Keratinocyte (primary cell): ENCODE measurements around the gene REPIN1. TPM values are rescaled to one million over a fixed set of nuclear protein-coding genes. Genes with fewer than 3 reads are reported as not detected.

Experiments
- DNase-seq: peaks from one replicate; pipeline ENCODE4 v3.0.0-alpha.2; 2011; ENCODE audit warnings: low read depth, missing footprints, low spot score
- FAIRE-seq: peaks from 2 replicates; lab custom pipeline; 2011; peaks lifted over from hg19 to GRCh38; lab: Jason Lieb, UNC
- H2AFZ ChIP-seq: 2 replicates; pipeline ENCODE4 v1.6.0; 2012; ENCODE audit warnings: low read length, control low read depth, inconsistent platforms; ENCODE audit not compliant: control insufficient read depth
- H3K27ac ChIP-seq: 2 replicates; pipeline ENCODE4 v1.5.1; 2011; ENCODE audit warnings: low read length; ENCODE audit not compliant: control insufficient read depth, insufficient read depth
- H3K27me3 ChIP-seq: 3 replicates; pipeline ENCODE4 v1.6.0; 2011; ENCODE audit warnings: low read length; ENCODE audit not compliant: control insufficient read depth, insufficient read depth; ENCODE audit errors: extremely low read depth
- H3K36me3 ChIP-seq, 2 experiments: 2 replicates in 1 of 2; 3 replicates in 1 of 2; pipeline ENCODE4 v1.5.1; 2011; ENCODE audit warnings: low read length in 2 of 2, mild to moderate bottlenecking in 1 of 2; ENCODE audit not compliant: control insufficient read depth in 2 of 2, insufficient read depth in 2 of 2; ENCODE audit errors: extremely low read depth in 1 of 2
- H3K4me1 ChIP-seq: 3 replicates; pipeline ENCODE4 v1.5.1; 2011; ENCODE audit warnings: low read length; ENCODE audit not compliant: control insufficient read depth, insufficient read depth; ENCODE audit errors: extremely low read depth
- H3K4me2 ChIP-seq: 3 replicates; pipeline ENCODE4 v1.6.0; 2011; ENCODE audit warnings: low read depth, low read length; ENCODE audit not compliant: control insufficient read depth, insufficient read depth; ENCODE audit errors: extremely low read depth
- H3K4me3 ChIP-seq, 3 experiments: fragments of 200-600 bp in 1 of 3; sonication (generic) in 1 of 3; 2 replicates in 2 of 3; 3 replicates in 1 of 3; pipeline ENCODE4 v1.5.1; 2011 to 2016; ENCODE audit warnings: low read length in 3 of 3, mild to moderate bottlenecking in 3 of 3, control low read depth in 2 of 3, inconsistent platforms in 1 of 3, low read depth in 1 of 3, mixed read lengths in 1 of 3, mixed run types in 1 of 3, moderate library complexity in 1 of 3; ENCODE audit not compliant: control insufficient read depth in 2 of 3, insufficient read depth in 2 of 3; ENCODE audit errors: extremely low read depth in 1 of 3
- H3K79me2 ChIP-seq: 2 replicates; pipeline ENCODE4 v1.6.0; 2012; ENCODE audit warnings: low read length; ENCODE audit not compliant: control insufficient read depth, insufficient read depth
- H3K9ac ChIP-seq: 3 replicates; pipeline ENCODE4 v1.6.0; 2011; ENCODE audit warnings: low read length; ENCODE audit not compliant: control insufficient read depth, insufficient read depth; ENCODE audit errors: extremely low read depth
- H3K9me1 ChIP-seq: 3 replicates; pipeline ENCODE4 v1.6.0; 2011; ENCODE audit warnings: low read length; ENCODE audit not compliant: control insufficient read depth, insufficient read depth; ENCODE audit errors: extremely low read depth
- H3K9me3 ChIP-seq: 2 replicates; pipeline ENCODE4 v1.5.1; 2012; ENCODE audit warnings: low read depth, low read length; ENCODE audit not compliant: control insufficient read depth
- H4K20me1 ChIP-seq: 3 replicates; pipeline ENCODE4 v1.6.0; 2011; ENCODE audit warnings: low read length; ENCODE audit not compliant: control insufficient read depth, insufficient read depth; ENCODE audit errors: extremely low read depth
- EZH2 ChIP-seq: IDR thresholded peaks from one replicate; pipeline ENCODE4 v1.6.1; 2012; ENCODE audit warnings: inconsistent platforms, mild to moderate bottlenecking, low read length, moderate library complexity
- dilution Hi-C: fragments of 300-500 bp; cut with MboI; formaldehyde crosslinking; loops from one replicate; pipeline ENCODE4 v1.7.0; 2020; ENCODE audit warnings: low sequenced_read_pairs; ENCODE audit not compliant: extremely low pct_ligation_motif_present
- polyA plus RNA-seq, 5 experiments: library from polyadenylated mRNA; depleted of rRNA in 3 of 5; stranded (reverse) in 3 of 5; stranded (forward) in 1 of 5; unstranded in 1 of 5; fragments of >200 nt; gene quantifications; 1 replicate in 1 of 5; 2 replicates in 3 of 5; 3 replicates in 1 of 5; pipeline versions ENCODE4 v1.2.1 to v1.2.3, GENCODE V29; 2011 to 2012; ENCODE audit warnings: missing spikeins in 2 of 5, low read depth in 1 of 5, low replicate concordance in 1 of 5
- TF ChIP-seq, protein P1 (sequence below), 3 experiments: IDR thresholded peaks in 1 of 3; conservative IDR thresholded peaks in 1 of 3; optimal IDR thresholded peaks in 1 of 3; 2 replicates in 2 of 3; 3 replicates in 1 of 3; pipeline versions ENCODE3 to v1.5.1; 2011; ENCODE audit warnings: low read length in 3 of 3, mild to moderate bottlenecking in 3 of 3, moderate library complexity in 2 of 3, control low read depth in 1 of 3, inconsistent platforms in 1 of 3; ENCODE audit not compliant: insufficient read depth in 2 of 3; ENCODE audit errors: extremely low read depth in 1 of 3

REPIN1 gene
- polyA plus RNA-seq, 1 donor (not counting 4 experiments of a cell fraction or from before 2014, with no cell fraction given) = 9.3 TPM

DNA sequence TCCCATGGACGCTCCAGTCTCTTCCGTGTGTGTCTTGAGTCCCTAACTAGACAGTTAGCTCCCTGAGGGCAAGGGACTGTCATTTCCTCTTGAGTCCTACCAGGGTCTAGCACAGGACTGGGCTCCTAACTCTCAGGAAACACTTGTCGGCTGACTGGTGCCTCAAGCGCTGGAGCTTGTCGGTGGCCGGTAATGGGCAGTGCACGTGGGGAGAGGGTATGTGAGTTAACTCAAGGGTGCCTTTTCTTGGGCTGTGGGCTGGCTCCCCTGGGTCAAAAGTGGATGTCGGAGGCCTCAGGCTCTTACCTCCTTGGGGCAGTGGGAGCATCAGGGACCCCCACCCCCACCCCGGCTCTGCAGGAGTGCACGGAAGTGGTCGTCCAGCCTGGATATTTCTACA, 43.4 kb downstream of the REPIN1 start:
- dilution Hi-C loops = no loop called here

DNA sequence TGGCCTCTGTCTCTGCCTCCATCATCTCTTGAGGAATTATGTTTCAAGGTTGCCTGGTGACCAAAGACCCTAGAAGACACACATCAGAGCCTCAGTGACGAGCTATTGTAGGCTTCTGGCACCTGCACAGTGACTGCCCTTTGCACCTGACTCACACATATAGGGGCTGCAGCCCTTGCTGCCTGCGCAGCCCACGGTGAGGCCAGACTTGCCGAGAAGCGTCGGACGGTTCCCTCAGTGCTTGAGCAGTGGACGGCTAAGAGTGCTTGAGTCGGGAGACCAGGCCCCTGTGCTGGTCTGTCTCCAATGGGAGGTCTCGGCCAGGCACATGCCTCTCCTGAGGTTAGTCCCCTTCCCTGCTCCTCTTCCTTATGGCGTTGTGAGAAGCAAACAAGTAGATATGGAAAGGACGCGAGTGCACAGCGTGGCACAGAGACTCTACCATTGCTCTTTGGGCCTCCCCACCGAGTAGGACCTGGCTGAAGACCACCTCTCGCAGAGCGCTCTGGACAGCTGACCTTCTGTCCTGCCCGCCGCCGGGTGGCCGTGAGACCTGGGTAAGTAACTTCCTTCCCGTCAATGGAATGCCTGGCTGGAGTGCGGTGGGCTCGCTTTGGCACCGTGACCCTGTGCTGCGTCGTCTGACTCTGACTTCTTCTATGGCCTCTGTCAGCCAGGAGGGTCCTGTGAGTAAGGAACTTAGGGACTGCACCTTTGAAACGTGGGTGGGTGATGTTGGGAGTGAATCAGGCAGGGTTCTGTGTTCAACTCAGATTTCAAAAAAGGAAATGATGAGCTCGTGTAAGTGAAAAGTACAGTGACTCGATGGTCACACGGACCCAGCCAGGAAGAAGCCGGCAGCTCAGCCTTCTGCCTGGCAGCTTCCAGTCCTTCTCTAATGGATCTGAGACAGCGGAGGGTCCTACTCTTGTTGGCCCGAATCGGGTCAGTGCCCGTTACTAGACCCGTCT, 44.2 kb downstream of the REPIN1 start:
- no peaks in the 10 kb centered on the region for H3K27me3 ChIP-seq
- TF ChIP-seq EZH2 = no peak
- TF ChIP-seq, protein P1, sequence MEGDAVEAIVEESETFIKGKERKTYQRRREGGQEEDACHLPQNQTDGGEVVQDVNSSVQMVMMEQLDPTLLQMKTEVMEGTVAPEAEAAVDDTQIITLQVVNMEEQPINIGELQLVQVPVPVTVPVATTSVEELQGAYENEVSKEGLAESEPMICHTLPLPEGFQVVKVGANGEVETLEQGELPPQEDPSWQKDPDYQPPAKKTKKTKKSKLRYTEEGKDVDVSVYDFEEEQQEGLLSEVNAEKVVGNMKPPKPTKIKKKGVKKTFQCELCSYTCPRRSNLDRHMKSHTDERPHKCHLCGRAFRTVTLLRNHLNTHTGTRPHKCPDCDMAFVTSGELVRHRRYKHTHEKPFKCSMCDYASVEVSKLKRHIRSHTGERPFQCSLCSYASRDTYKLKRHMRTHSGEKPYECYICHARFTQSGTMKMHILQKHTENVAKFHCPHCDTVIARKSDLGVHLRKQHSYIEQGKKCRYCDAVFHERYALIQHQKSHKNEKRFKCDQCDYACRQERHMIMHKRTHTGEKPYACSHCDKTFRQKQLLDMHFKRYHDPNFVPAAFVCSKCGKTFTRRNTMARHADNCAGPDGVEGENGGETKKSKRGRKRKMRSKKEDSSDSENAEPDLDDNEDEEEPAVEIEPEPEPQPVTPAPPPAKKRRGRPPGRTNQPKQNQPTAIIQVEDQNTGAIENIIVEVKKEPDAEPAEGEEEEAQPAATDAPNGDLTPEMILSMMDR (optimal IDR thresholded peaks at IDR 0.05 in 1 of 3, IDR thresholded peaks at IDR 0.05 in 1 of 3, conservative IDR thresholded peaks at IDR 0.05 in 1 of 3; ENCODE audit: extremely low read depth in 1 of 3, insufficient read depth in 2 of 3, low read length in 3 of 3) = no peak
- no peaks in the 10 kb centered on the region for H3K9me1 ChIP-seq
- no peak overlapping the region for H3K4me3 ChIP-seq
- no peak overlapping the region for H3K27ac ChIP-seq
- H3K4me1 ChIP-seq = peaks cover 9% of the 10 kb centered on the region
- no peak overlapping the region for H2AFZ ChIP-seq
- no peak for FAIRE-seq
- dilution Hi-C loops = no loop called here
- no peak for DNase-seq
- H3K9ac ChIP-seq = no peak overlapping the region
- no peaks in the 10 kb centered on the region for H3K9me3 ChIP-seq
- no peaks in the 10 kb centered on the region for H3K79me2 ChIP-seq
- H4K20me1 ChIP-seq = no peaks in the 10 kb centered on the region
- H3K4me2 ChIP-seq = no peak overlapping the region
- H3K36me3 ChIP-seq = no peaks in the 10 kb centered on the region

More for the DNA sequence above, 43.4 kb downstream of the REPIN1 start:
- FAIRE-seq (no peak), DNase-seq (no peak)
- no peak overlapping the region for H3K27ac ChIP-seq
- H3K9me3 ChIP-seq = no peaks in the 10 kb centered on the region
- H3K9ac ChIP-seq = no peak overlapping the region
- H3K27me3 ChIP-seq = no peaks in the 10 kb centered on the region
- H3K4me1 ChIP-seq = peaks cover 9% of the 10 kb centered on the region
- no peak overlapping the region for H3K4me2 ChIP-seq
- H3K9me1 ChIP-seq = no peaks in the 10 kb centered on the region
- H2AFZ ChIP-seq = no peak overlapping the region
- H3K79me2 ChIP-seq = no peaks in the 10 kb centered on the region
- no peaks in the 10 kb centered on the region for H4K20me1 ChIP-seq
- H3K4me3 ChIP-seq = no peak overlapping the region
- H3K36me3 ChIP-seq = no peaks in the 10 kb centered on the region
- TF ChIP-seq, protein P1 (optimal IDR thresholded peaks at IDR 0.05 in 1 of 3, IDR thresholded peaks at IDR 0.05 in 1 of 3, conservative IDR thresholded peaks at IDR 0.05 in 1 of 3; ENCODE audit: extremely low read depth in 1 of 3, insufficient read depth in 2 of 3, low read length in 3 of 3) = no peak
